ENCODE data around the gene C4orf46. TPM values are rescaled to one million over a fixed set of nuclear protein-coding genes. Genes with fewer than 3 reads are reported as not detected.
"Not testable (repeated sequence)": the region's sequence is repeated elsewhere in the genome, so short reads cannot be mapped to it uniquely, and the experiment has no call there.

Gene C4orf46
- 7.5 TPM for polyA plus RNA-seq (2013, experiment 1 of 2)
- polyA plus RNA-seq (2013, experiment 2 of 2), result 7.9 TPM

GRCh38 chr4:158671665-158671914, at the start of gene C4orf46:
TSS of gene C4orf46 (minus strand) at chr4:158671887. CDS start at chr4:158671801, 86 bp downstream.
- peak within 1 kb of the TSS; percentile 87 to 99 for H3K4me3 ChIP-seq (ENCODE audit: insufficient read depth in 1 of 2, low read depth in 1 of 2, low read length in 2 of 2)
- H3K9me3 ChIP-seq (ENCODE audit: control insufficient read depth, low read length), result no peaks in the 10 kb centered on the region
- no peaks in the 10 kb centered on the region for H3K27me3 ChIP-seq (ENCODE audit: control insufficient read depth in 1 of 2, insufficient read depth in 1 of 2, low read length in 2 of 2)
- H3K4ac ChIP-seq (ENCODE audit: low read depth in 1 of 2, low read length in 2 of 2), result peak within 1 kb of the TSS; percentile 51 to 73
- H3K79me1 ChIP-seq (replicated peaks; ENCODE audit: low read length, poor library complexity, severe bottlenecking), result peaks cover 18% of the 10 kb centered on the region
- H2BK15ac ChIP-seq (ENCODE audit: low read depth, poor library complexity, severe bottlenecking), result peak within 1 kb of the TSS; percentile 94
- H3K14ac ChIP-seq (ENCODE audit: low read length in 2 of 2), result peak within 1 kb of the TSS in 1 of 2 experiments; percentile 44
- H2BK12ac ChIP-seq (ENCODE audit: low read length in 2 of 2), result peak within 1 kb of the TSS in 1 of 2 experiments; percentile 10
- peak within 1 kb of the TSS; percentile 27 for H2BK120ac ChIP-seq (ENCODE audit: low read depth, low read length)
- H3K4me1 ChIP-seq (ENCODE audit: control insufficient read depth, insufficient read depth, low read depth, low read length), result peaks cover 2% of the 10 kb centered on the region
- no peaks in the 10 kb centered on the region for H3K36me3 ChIP-seq (ENCODE audit: control insufficient read depth in 1 of 2, insufficient read depth in 2 of 2, low read depth in 1 of 2, low read length in 2 of 2)
- H3K9ac ChIP-seq (ENCODE audit: low read length), result peak within 1 kb of the TSS; percentile 98
- no peak within 1 kb of the TSS for H2AK5ac ChIP-seq (ENCODE audit: low read length, severe bottlenecking)
- H3K23ac ChIP-seq (ENCODE audit: low read length in 2 of 2), result peak within 1 kb of the TSS; percentile 71 to 81
- H2BK5ac ChIP-seq (ENCODE audit: low read depth, low read length, poor library complexity, severe bottlenecking), result no peak within 1 kb of the TSS
- no peak for DNase-seq
- peak within 1 kb of the TSS; percentile 90 for H3K4me2 ChIP-seq (ENCODE audit: low read length, poor library complexity, severe bottlenecking)
- peak within 1 kb of the TSS; percentile 92 for H2AFZ ChIP-seq (ENCODE audit: low read depth, low read length)
- peak within 1 kb of the TSS; percentile 89 for H4K8ac ChIP-seq (ENCODE audit: low read length)
- WGBS, result 0% methylated on average over 15 of the region's 20 CpGs
- H3K18ac ChIP-seq (ENCODE audit: low read depth in 1 of 2, low read length in 2 of 2), result peak within 1 kb of the TSS; percentile 71 to 87
- peak within 1 kb of the TSS; percentile 87 for H3K27ac ChIP-seq (ENCODE audit: low read length, poor library complexity, severe bottlenecking)
- peak within 1 kb of the TSS; percentile 74 for H4K91ac ChIP-seq (ENCODE audit: low read length)

- no CpG with 5 or more reads among the region's 3 CpGs for WGBS
- H3K9me3 ChIP-seq (ENCODE audit: control insufficient read depth, low read length), result no peaks in the 10 kb centered on the region
These were observed 44.1 kb upstream of the C4orf46 start for GRCh38 chr4:158715802-158716201.

GRCh38 chr4:158714937-158715336, 43.2 kb upstream of the C4orf46 start:
- Histone ChIP-seq H4K8ac (ENCODE audit: low read length) (no peak overlapping the region), H3K4me2 (ENCODE audit: low read length, poor library complexity, severe bottlenecking) (no peak overlapping the region), H3K18ac (ENCODE audit: low read depth in 1 of 2, low read length in 2 of 2) (no peak overlapping the region), H2BK15ac (ENCODE audit: low read depth, poor library complexity, severe bottlenecking) (no peak overlapping the region), H2BK120ac (ENCODE audit: low read depth, low read length) (no peak overlapping the region), H2BK12ac (ENCODE audit: low read length in 2 of 2) (no peak overlapping the region), H3K9me3 (ENCODE audit: control insufficient read depth, low read length) (no peaks in the 10 kb centered on the region), H2BK5ac (ENCODE audit: low read depth, low read length, poor library complexity, severe bottlenecking) (no peak overlapping the region), H3K23ac (ENCODE audit: low read length in 2 of 2) (no peak overlapping the region), H3K27me3 (ENCODE audit: control insufficient read depth in 1 of 2, insufficient read depth in 1 of 2, low read length in 2 of 2) (no peaks in the 10 kb centered on the region), H3K14ac (ENCODE audit: low read length in 2 of 2) (no peak overlapping the region), H2AK5ac (ENCODE audit: low read length, severe bottlenecking) (no peak overlapping the region), H3K4me3 (ENCODE audit: insufficient read depth in 1 of 2, low read depth in 1 of 2, low read length in 2 of 2) (no peak overlapping the region), H4K91ac (ENCODE audit: low read length) (no peak overlapping the region), H2AFZ (ENCODE audit: low read depth, low read length) (no peak overlapping the region), H3K4me1 (ENCODE audit: control insufficient read depth, insufficient read depth, low read depth, low read length) (no peaks in the 10 kb centered on the region), H3K4ac (ENCODE audit: low read depth in 1 of 2, low read length in 2 of 2) (no peak overlapping the region), H3K9ac (ENCODE audit: low read length) (no peak overlapping the region), H3K36me3 (ENCODE audit: control insufficient read depth in 1 of 2, insufficient read depth in 2 of 2, low read depth in 1 of 2, low read length in 2 of 2) (peaks cover 16 to 91% of the 10 kb centered on the region in 2 experiments), H3K27ac (ENCODE audit: low read length, poor library complexity, severe bottlenecking) (no peak overlapping the region), H3K79me1 (replicated peaks; ENCODE audit: low read length, poor library complexity, severe bottlenecking) (peaks cover 10% of the 10 kb centered on the region)
- no CpG with 5 or more reads among the region's 4 CpGs for WGBS
- no peak for DNase-seq

More at GRCh38 chr4:158715802-158716201, 44.1 kb upstream of the C4orf46 start:
- Histone ChIP-seq H3K23ac (ENCODE audit: low read length in 2 of 2) (no peak overlapping the region), H2BK12ac (ENCODE audit: low read length in 2 of 2) (no peak overlapping the region), H3K4ac (ENCODE audit: low read depth in 1 of 2, low read length in 2 of 2) (no peak overlapping the region), H2AK5ac (ENCODE audit: low read length, severe bottlenecking) (no peak overlapping the region), H3K4me1 (ENCODE audit: control insufficient read depth, insufficient read depth, low read depth, low read length) (no peaks in the 10 kb centered on the region), H3K27me3 (ENCODE audit: control insufficient read depth in 1 of 2, insufficient read depth in 1 of 2, low read length in 2 of 2) (no peaks in the 10 kb centered on the region), H2BK120ac (ENCODE audit: low read depth, low read length) (no peak overlapping the region), H2BK5ac (ENCODE audit: low read depth, low read length, poor library complexity, severe bottlenecking) (no peak overlapping the region), H3K27ac (ENCODE audit: low read length, poor library complexity, severe bottlenecking) (no peak overlapping the region), H3K79me1 (replicated peaks; ENCODE audit: low read length, poor library complexity, severe bottlenecking) (peaks cover 12% of the 10 kb centered on the region), H3K36me3 (ENCODE audit: control insufficient read depth in 1 of 2, insufficient read depth in 2 of 2, low read depth in 1 of 2, low read length in 2 of 2) (peaks cover 17 to 89% of the 10 kb centered on the region in 2 experiments), H2AFZ (ENCODE audit: low read depth, low read length) (no peak overlapping the region), H3K4me3 (ENCODE audit: insufficient read depth in 1 of 2, low read depth in 1 of 2, low read length in 2 of 2) (no peak overlapping the region), H3K14ac (ENCODE audit: low read length in 2 of 2) (no peak overlapping the region), H4K8ac (ENCODE audit: low read length) (no peak overlapping the region), H3K9ac (ENCODE audit: low read length) (no peak overlapping the region), H2BK15ac (ENCODE audit: low read depth, poor library complexity, severe bottlenecking) (no peak overlapping the region), H4K91ac (ENCODE audit: low read length) (no peak overlapping the region), H3K18ac (ENCODE audit: low read depth in 1 of 2, low read length in 2 of 2) (no peak overlapping the region), H3K4me2 (ENCODE audit: low read length, poor library complexity, severe bottlenecking) (no peak overlapping the region)
- no peak for DNase-seq

GRCh38 chr4:158712622-158713021, 40.9 kb upstream of the C4orf46 start:
- H2AK5ac ChIP-seq (ENCODE audit: low read length, severe bottlenecking); DNase-seq; H3K4me1 ChIP-seq (ENCODE audit: control insufficient read depth, insufficient read depth, low read depth, low read length); H3K9me3 ChIP-seq (ENCODE audit: control insufficient read depth, low read length); H3K18ac ChIP-seq (ENCODE audit: low read depth in 1 of 2, low read length in 2 of 2); H4K8ac ChIP-seq (ENCODE audit: low read length); H2AFZ ChIP-seq (ENCODE audit: low read depth, low read length); H3K23ac ChIP-seq (ENCODE audit: low read length in 2 of 2); H3K79me1 ChIP-seq (replicated peaks; ENCODE audit: low read length, poor library complexity, severe bottlenecking); H4K91ac ChIP-seq (ENCODE audit: low read length); H3K4ac ChIP-seq (ENCODE audit: low read depth in 1 of 2, low read length in 2 of 2); H3K9ac ChIP-seq (ENCODE audit: low read length); H2BK120ac ChIP-seq (ENCODE audit: low read depth, low read length); H2BK5ac ChIP-seq (ENCODE audit: low read depth, low read length, poor library complexity, severe bottlenecking); H2BK15ac ChIP-seq (ENCODE audit: low read depth, poor library complexity, severe bottlenecking); H3K14ac ChIP-seq (ENCODE audit: low read length in 2 of 2); H3K27me3 ChIP-seq (ENCODE audit: control insufficient read depth in 1 of 2, insufficient read depth in 1 of 2, low read length in 2 of 2); H2BK12ac ChIP-seq (ENCODE audit: low read length in 2 of 2); H3K4me3 ChIP-seq (ENCODE audit: insufficient read depth in 1 of 2, low read depth in 1 of 2, low read length in 2 of 2); H3K4me2 ChIP-seq (ENCODE audit: low read length, poor library complexity, severe bottlenecking); H3K27ac ChIP-seq (ENCODE audit: low read length, poor library complexity, severe bottlenecking): not testable (repeated sequence)
- peaks cover 18 to 91% of the 10 kb centered on the region in 2 experiments for H3K36me3 ChIP-seq (ENCODE audit: control insufficient read depth in 1 of 2, insufficient read depth in 2 of 2, low read depth in 1 of 2, low read length in 2 of 2)
- WGBS, result 91% methylated on average over 3 of the region's 4 CpGs

All from mesenchymal stem cell (in vitro differentiated cells and primary cell).